Nephron progenitor cell (in vitro differentiated cells): ENCODE data around the gene COL4A2.
A peak's percentile ranks its signal among the peaks of the same experiment; 100 is the strongest.

Experiments
- DNase-seq: peaks from one replicate; pipeline ENCODE4 v3.0.0; 2021
- H3K27ac Mint-ChIP-seq: 2 replicates; pipeline ENCODE4 v1.8.0; 2021; ENCODE audit warnings: mild to moderate bottlenecking, moderate library complexity, mixed read lengths
- H3K27me3 Mint-ChIP-seq: 2 replicates; pipeline ENCODE4 v1.8.0; 2021; ENCODE audit warnings: mild to moderate bottlenecking, low read depth, mixed read lengths; ENCODE audit not compliant: poor library complexity
- H3K36me3 Mint-ChIP-seq: 2 replicates; pipeline ENCODE4 v1.8.0; 2021; ENCODE audit warnings: low read depth, mixed read lengths
- H3K4me1 Mint-ChIP-seq: 2 replicates; pipeline ENCODE4 v1.8.0; 2021; ENCODE audit warnings: mixed read lengths
- H3K4me3 Mint-ChIP-seq: 2 replicates; pipeline ENCODE4 v1.8.0; 2021; ENCODE audit warnings: mild to moderate bottlenecking, moderate library complexity, mixed read lengths
- H3K9me3 Mint-ChIP-seq: 2 replicates; pipeline ENCODE4 v1.8.0; 2021; ENCODE audit warnings: mild to moderate bottlenecking, moderate library complexity, mixed read lengths
- TF ChIP-seq, protein P1 (sequence below): fragments of 200-600 bp; sonication (generic); IDR thresholded peaks from 2 replicates; pipeline ENCODE4 v1.5.0; 2021; ENCODE audit warnings: antibody characterized with exemption

COL4A2 gene

DNA sequence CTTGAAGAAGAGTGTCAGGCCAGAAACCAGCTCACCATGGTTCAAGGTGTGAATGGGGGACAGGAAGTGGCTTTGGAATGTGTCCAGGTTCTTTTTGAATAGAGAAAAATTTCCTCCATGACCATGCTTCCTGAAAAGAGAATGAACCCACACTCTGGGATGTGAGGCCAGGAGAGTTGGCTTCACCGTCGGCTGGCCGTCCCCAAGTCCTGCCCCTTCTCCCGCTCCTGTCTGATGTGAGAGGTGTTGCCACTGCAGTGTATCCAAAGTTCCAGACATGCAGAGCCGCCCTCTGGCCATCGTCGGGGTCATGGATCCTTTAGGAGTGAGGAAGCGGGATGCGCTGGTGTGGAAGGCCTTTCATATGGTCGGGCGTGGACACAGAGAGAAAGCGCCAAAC, 101.2 kb downstream of the COL4A2 start:
- TF ChIP-seq, protein P1, sequence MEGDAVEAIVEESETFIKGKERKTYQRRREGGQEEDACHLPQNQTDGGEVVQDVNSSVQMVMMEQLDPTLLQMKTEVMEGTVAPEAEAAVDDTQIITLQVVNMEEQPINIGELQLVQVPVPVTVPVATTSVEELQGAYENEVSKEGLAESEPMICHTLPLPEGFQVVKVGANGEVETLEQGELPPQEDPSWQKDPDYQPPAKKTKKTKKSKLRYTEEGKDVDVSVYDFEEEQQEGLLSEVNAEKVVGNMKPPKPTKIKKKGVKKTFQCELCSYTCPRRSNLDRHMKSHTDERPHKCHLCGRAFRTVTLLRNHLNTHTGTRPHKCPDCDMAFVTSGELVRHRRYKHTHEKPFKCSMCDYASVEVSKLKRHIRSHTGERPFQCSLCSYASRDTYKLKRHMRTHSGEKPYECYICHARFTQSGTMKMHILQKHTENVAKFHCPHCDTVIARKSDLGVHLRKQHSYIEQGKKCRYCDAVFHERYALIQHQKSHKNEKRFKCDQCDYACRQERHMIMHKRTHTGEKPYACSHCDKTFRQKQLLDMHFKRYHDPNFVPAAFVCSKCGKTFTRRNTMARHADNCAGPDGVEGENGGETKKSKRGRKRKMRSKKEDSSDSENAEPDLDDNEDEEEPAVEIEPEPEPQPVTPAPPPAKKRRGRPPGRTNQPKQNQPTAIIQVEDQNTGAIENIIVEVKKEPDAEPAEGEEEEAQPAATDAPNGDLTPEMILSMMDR = no peak
- Mint-ChIP-seq H3K9me3 (no peaks in the 10 kb centered on the region), H3K36me3 (peaks cover 32% of the 10 kb centered on the region), H3K27ac (no peak overlapping the region), H3K27me3 (peaks cover 4% of the 10 kb centered on the region), H3K4me3 (no peak overlapping the region), H3K4me1 (peaks cover 97% of the 10 kb centered on the region)
- no peak for DNase-seq

DNA sequence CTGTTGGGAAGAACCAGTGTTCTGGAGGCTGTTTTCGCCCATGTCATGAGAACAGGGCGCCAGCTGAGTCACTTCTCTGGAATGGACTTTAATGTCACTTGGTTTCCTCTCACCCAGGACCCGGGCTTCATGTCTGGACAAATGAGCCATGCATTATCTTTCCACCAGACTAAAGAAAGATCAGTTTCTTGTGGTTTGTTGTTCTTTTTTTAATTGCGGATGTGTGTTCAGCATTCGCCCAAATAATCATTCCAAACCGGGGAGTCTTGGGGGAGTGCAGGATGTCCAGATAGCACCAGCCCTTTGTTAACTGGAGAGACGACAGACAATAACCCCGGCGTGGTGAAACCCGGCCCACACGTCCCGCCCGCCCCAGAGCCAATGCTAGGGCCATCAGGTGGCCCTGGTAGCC, 102.5 kb downstream of the COL4A2 start:
- Mint-ChIP-seq H3K36me3 (peaks cover 31% of the 10 kb centered on the region), H3K27me3 (peaks cover 4% of the 10 kb centered on the region), H3K4me3 (no peak overlapping the region), H3K9me3 (peaks cover 3% of the 10 kb centered on the region), H3K4me1 (peaks cover 88% of the 10 kb centered on the region), H3K27ac (peak overlapping the region; percentile 21)
- TF ChIP-seq, protein P1 = no peak
- DNase-seq = no peak

DNA sequence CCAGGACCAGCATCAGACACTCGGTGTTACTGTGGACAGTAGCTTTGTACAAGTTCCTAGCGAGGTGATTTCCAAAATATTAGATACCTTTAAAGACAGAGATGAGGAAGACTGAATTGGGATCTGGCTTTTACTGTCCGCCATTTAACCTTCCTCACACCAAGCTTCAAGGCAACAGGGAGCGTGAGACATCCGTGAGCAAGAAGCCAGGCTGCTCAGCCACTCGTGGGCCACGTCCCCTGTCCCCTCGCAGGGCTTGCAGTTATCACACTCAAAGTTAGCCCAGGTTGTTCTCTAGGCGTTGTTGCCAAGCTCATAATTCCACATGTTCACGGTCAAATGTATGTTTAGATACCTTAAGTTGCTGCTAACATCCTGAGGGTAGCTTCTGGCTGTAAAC, 102.9 kb downstream of the COL4A2 start:
- Mint-ChIP-seq H3K27ac (peak overlapping the region; percentile 97), H3K9me3 (peaks cover 3% of the 10 kb centered on the region), H3K4me1 (peaks cover 85% of the 10 kb centered on the region), H3K36me3 (peaks cover 35% of the 10 kb centered on the region), H3K4me3 (no peak overlapping the region), H3K27me3 (peaks cover 4% of the 10 kb centered on the region)
- TF ChIP-seq, protein P1 = no peak
- DNase-seq = no peak

DNA sequence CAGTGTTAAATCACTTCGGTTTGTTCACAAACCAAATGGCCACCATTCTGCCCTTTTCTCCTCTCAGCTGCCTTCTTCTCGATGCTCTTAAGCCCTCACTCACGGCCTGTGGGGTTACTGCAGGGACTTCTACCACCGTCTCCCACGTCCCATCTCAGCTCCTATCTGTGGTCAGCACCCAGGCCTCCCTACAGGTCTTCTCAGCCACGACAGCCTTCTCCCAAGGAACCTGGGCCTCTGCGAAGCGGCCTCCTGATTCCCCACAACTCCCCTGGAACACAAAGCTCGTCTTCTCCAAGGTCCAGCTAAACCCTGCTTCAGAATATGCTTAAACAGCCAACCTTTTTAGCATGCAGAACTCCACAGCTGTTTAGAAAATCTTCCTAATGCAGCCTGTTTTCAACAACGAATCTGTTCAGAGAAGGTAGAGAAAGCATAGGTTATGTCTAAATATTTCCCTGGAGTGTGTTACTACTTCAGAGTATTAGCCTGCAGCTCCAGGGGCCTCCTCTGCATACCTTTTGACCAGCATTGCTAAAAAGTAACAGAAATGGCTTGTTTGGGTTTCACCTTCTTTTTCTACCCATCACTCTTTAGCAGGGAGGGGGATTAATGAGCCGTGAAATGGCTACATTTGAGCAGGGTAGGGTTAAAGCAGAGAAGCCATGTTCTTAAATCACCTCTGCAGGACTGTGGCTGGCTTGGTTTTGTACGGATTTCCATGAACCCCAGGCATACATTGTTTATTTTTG, 104.0 kb downstream of the COL4A2 start:
- Mint-ChIP-seq H3K36me3 (peaks cover 44% of the 10 kb centered on the region), H3K9me3 (peaks cover 3% of the 10 kb centered on the region), H3K27me3 (peaks cover 4% of the 10 kb centered on the region), H3K4me3 (peak overlapping the region; percentile 53), H3K27ac (peak overlapping the region; percentile 97), H3K4me1 (peaks cover 79% of the 10 kb centered on the region)
- DNase-seq = peak; percentile 45
- TF ChIP-seq, protein P1 = no peak

DNA sequence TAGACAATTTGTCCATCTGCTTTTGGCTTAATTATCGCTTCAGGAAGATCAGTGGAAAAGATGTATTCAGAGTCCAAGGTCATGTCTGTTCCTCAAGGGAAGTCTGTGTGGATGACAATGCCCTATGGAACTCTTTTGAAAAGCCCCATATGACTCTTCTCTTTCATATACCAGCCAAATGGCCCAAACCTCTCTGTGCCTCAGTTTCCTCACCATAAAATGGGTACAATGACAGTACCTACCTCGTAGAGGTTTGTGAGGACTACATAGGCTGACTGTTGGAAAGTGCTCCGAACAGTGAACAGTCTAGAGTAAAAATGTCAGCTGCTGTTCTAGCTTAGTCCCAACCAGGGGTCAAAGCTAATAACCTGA, 104.6 kb downstream of the COL4A2 start:
- TF ChIP-seq, protein P1 = no peak
- H3K4me1 Mint-ChIP-seq = peaks cover 75% of the 10 kb centered on the region
- peaks cover 43% of the 10 kb centered on the region for H3K36me3 Mint-ChIP-seq
- peak overlapping the region; percentile 97 for H3K27ac Mint-ChIP-seq
- peaks cover 4% of the 10 kb centered on the region for H3K27me3 Mint-ChIP-seq
- DNase-seq = no peak
- H3K4me3 Mint-ChIP-seq = peak overlapping the region; percentile 53
- H3K9me3 Mint-ChIP-seq = peaks cover 3% of the 10 kb centered on the region
